Activated gamma-delta T cell (primary cell): Measurements from ENCODE around the gene MELTF.
"Not testable (repeated sequence)": the region's sequence is repeated elsewhere in the genome, so short reads cannot be mapped to it uniquely, and the experiment has no call there.

Experiments used
- DNase-seq: peaks from one replicate; lab custom pipeline; 2025; lab: John Stamatoyannopoulos, UW
- total RNA-seq, 2 donors: gene quantifications; one replicate each; lab custom pipeline; 2026; lab: John Stamatoyannopoulos, UW

MELTF gene
- 2.6 to 5.6 reads per million in 2 donors for total RNA-seq

- peak; percentile 60 for DNase-seq
These were observed at the start of gene MELTF for GRCh38 chr3:197029511-197030167. Gene MELTF (minus strand): TSS chr3:197029817. CDS start chr3:197029702, 115 bp downstream.

- DNase-seq, result no peak
These were observed 46.8 kb upstream of the MELTF start for GRCh38 chr3:197076415-197076814.

- no peak for DNase-seq
These were observed 38.5 kb upstream of the MELTF start for GRCh38 chr3:197068077-197068476.

GRCh38 chr3:197064771-197065170, 35.2 kb upstream of the MELTF start:
- no peak for DNase-seq

GRCh38 chr3:197062446-197062845, 32.8 kb upstream of the MELTF start:
- DNase-seq, result no peak

GRCh38 chr3:197051637-197052036, 22.0 kb upstream of the MELTF start:
- DNase-seq, result not testable (repeated sequence)

GRCh38 chr3:197050511-197050910, 20.9 kb upstream of the MELTF start:
- DNase-seq, result no peak

- DNase-seq, result no peak
These were observed 12.9 kb upstream of the MELTF start for GRCh38 chr3:197042539-197042938.

GRCh38 chr3:197041875-197042488, 12.4 kb upstream of the MELTF start:
- no peak for DNase-seq

GRCh38 chr3:197040658-197041057, 11.0 kb upstream of the MELTF start:
- no peak for DNase-seq

- DNase-seq, result no peak
These were observed 9.3 kb upstream of the MELTF start for GRCh38 chr3:197038679-197039462.

- DNase-seq, result no peak
These were observed 6.0 kb upstream of the MELTF start for GRCh38 chr3:197035577-197035976.

- not testable (repeated sequence) for DNase-seq
These were observed 5.2 kb upstream of the MELTF start for GRCh38 chr3:197034778-197035177.

GRCh38 chr3:197033764-197034163, 4.1 kb upstream of the MELTF start:
- not testable (repeated sequence) for DNase-seq

- no peak for DNase-seq
These were observed 2.0 kb upstream of the MELTF start for GRCh38 chr3:197031315-197032285.

- DNase-seq, result no peak
These were observed 1.0 kb upstream of the MELTF start for GRCh38 chr3:197030379-197031314.

GRCh38 chr3:197028728-197029510, 698 bp downstream of the MELTF start:
- DNase-seq, result no peak

- no peak for DNase-seq
These were observed 1.5 kb downstream of the MELTF start for GRCh38 chr3:197027896-197028727.
